ENCODE results near the gene F8.
"Not testable (repeated sequence)": the region's sequence is repeated elsewhere in the genome, so short reads cannot be mapped to it uniquely, and the experiment has no call there.

F8 gene

DNA sequence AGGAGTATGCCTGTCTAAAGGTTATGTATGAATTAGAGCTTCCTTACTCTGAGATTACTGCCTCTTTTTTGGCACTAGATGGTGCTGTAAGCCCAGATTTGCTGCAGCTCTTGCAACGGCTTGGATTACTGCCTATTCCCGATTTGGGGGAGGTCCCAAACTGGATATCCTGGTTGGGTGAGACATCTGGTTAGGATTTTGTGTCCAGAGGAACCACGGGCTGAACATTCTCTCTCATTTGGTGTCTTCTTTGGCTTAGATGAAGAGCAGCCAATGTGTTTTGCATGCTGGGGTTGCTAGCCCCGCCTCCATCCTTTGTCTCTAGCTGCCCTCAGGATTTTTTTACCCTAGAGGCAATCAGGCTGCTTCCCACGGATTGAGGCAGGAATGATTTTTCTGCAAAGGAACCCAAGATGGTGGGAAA, 104.5 kb downstream of the F8 start:
- Histone ChIP-seq H3K27me3 (ENCODE audit: control insufficient read depth, insufficient read depth, low read length) (no peaks in the 10 kb centered on the region), H3K9me3 (ENCODE audit: control insufficient read depth, insufficient read depth, low read length) (no peaks in the 10 kb centered on the region), H3K4me3 (ENCODE audit: low read length) (no peak overlapping the region; the same call in 1 of the 2 replicates), H3K27ac (ENCODE audit: low read length) (no peak overlapping the region), H3K36me3 (ENCODE audit: control insufficient read depth, insufficient read depth, low read length) (no peaks in the 10 kb centered on the region), H3K4me1 (ENCODE audit: control insufficient read depth, insufficient read depth, low read length) (no peaks in the 10 kb centered on the region)
- no CpG with 5 or more reads among the region's 5 CpGs for WGBS (ENCODE audit: insufficient coverage, insufficient read length)
- no peak for DNase-seq (ENCODE audit: low read depth, low spot score)

DNA sequence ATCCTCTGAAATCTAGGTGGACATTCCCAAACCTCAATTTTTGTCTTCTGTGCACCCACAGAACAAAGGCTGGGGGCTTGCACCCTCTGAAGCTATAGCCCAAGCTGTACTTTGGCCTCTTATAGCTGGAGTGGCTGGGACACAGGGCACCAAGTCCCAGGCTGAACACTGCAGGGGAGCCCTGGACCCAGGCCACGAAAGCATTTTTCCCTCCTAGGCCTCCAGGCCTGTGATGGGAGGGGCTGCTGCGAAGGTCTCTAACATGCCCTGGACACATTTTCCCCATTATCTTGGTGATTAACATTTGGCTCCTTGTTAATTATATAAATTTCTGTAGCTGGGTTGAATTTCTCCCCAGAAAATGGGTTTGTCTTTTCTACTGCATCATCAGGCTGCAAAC, 108.5 kb downstream of the F8 start:
- Histone ChIP-seq H3K27me3 (ENCODE audit: control insufficient read depth, insufficient read depth, low read length) (no peaks in the 10 kb centered on the region), H3K27ac (ENCODE audit: low read length) (no peak overlapping the region), H3K9me3 (ENCODE audit: control insufficient read depth, insufficient read depth, low read length) (no peaks in the 10 kb centered on the region), H3K36me3 (ENCODE audit: control insufficient read depth, insufficient read depth, low read length) (no peaks in the 10 kb centered on the region), H3K4me3 (ENCODE audit: low read length) (no peak overlapping the region), H3K4me1 (ENCODE audit: control insufficient read depth, insufficient read depth, low read length) (no peaks in the 10 kb centered on the region)
- DNase-seq (ENCODE audit: low read depth, low spot score) = no peak
- no CpG with 5 or more reads among the region's 2 CpGs for WGBS (ENCODE audit: insufficient coverage, insufficient read length)

DNA sequence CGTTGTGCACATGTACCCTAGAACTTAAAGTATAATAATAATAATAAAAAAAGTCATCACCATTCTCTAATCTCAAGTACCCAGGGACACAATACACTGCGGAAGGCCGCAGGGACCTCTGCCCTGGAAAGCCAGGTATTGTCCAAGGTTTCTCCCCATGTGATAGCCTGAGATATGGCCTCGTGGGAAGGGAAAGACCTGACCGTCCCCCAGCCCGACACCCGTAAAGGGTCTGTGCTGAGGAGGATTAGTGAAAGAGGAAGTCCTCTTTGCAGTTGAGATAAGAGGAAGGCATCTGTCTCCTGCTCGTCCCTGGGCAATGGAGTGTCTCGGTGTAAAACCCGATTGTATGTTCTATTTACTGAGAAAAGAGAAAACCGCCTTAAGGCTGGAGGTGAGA, 112.0 kb downstream of the F8 start:
- DNase-seq (ENCODE audit: low read depth, low spot score) = not testable (repeated sequence)

GRCh38 chrX:154910048-154910447, 112.5 kb downstream of the F8 start:
- H3K9me3 ChIP-seq (ENCODE audit: control insufficient read depth, insufficient read depth, low read length); H3K4me1 ChIP-seq (ENCODE audit: control insufficient read depth, insufficient read depth, low read length); H3K36me3 ChIP-seq (ENCODE audit: control insufficient read depth, insufficient read depth, low read length); H3K4me3 ChIP-seq (ENCODE audit: low read length); DNase-seq (ENCODE audit: low read depth, low spot score); H3K27ac ChIP-seq (ENCODE audit: low read length); H3K27me3 ChIP-seq (ENCODE audit: control insufficient read depth, insufficient read depth, low read length): not testable (repeated sequence)
- WGBS (ENCODE audit: insufficient coverage, insufficient read length) = no CpG with 5 or more reads among the region's 4 CpGs

More for the DNA sequence above, 112.0 kb downstream of the F8 start:
- H3K27me3 ChIP-seq (ENCODE audit: control insufficient read depth, insufficient read depth, low read length); H3K36me3 ChIP-seq (ENCODE audit: control insufficient read depth, insufficient read depth, low read length); H3K4me3 ChIP-seq (ENCODE audit: low read length); H3K4me1 ChIP-seq (ENCODE audit: control insufficient read depth, insufficient read depth, low read length); H3K9me3 ChIP-seq (ENCODE audit: control insufficient read depth, insufficient read depth, low read length); H3K27ac ChIP-seq (ENCODE audit: low read length): not testable (repeated sequence)
- WGBS (ENCODE audit: insufficient coverage, insufficient read length) = no CpG with 5 or more reads among the region's 11 CpGs

- no peaks in the 10 kb centered on the region for H3K27me3 ChIP-seq (ENCODE audit: control insufficient read depth, insufficient read depth, low read length)
- H3K4me1 ChIP-seq (ENCODE audit: control insufficient read depth, insufficient read depth, low read length) = no peaks in the 10 kb centered on the region
- H3K36me3 ChIP-seq (ENCODE audit: control insufficient read depth, insufficient read depth, low read length) = no peaks in the 10 kb centered on the region
- no peak for DNase-seq (ENCODE audit: low read depth, low spot score)
- H3K4me3 ChIP-seq (ENCODE audit: low read length) = no peak overlapping the region
- no peak overlapping the region for H3K27ac ChIP-seq (ENCODE audit: low read length)
- WGBS (ENCODE audit: insufficient coverage, insufficient read length) = no CpG with 5 or more reads among the region's 3 CpGs
- no peaks in the 10 kb centered on the region for H3K9me3 ChIP-seq (ENCODE audit: control insufficient read depth, insufficient read depth, low read length)
Observed at GRCh38 chrX:154908821-154909220, 113.7 kb downstream of the F8 start.

GRCh38 chrX:154902408-154902807, 120.1 kb downstream of the F8 start:
- no peak overlapping the region for H3K4me3 ChIP-seq (ENCODE audit: low read length)
- no peaks in the 10 kb centered on the region for H3K9me3 ChIP-seq (ENCODE audit: control insufficient read depth, insufficient read depth, low read length)
- DNase-seq (ENCODE audit: low read depth, low spot score) = no peak
- no peaks in the 10 kb centered on the region for H3K36me3 ChIP-seq (ENCODE audit: control insufficient read depth, insufficient read depth, low read length)
- WGBS (ENCODE audit: insufficient coverage, insufficient read length) = no CpG with 5 or more reads among the region's 1 CpG
- no peak overlapping the region for H3K27ac ChIP-seq (ENCODE audit: low read length)
- H3K4me1 ChIP-seq (ENCODE audit: control insufficient read depth, insufficient read depth, low read length) = no peaks in the 10 kb centered on the region
- H3K27me3 ChIP-seq (ENCODE audit: control insufficient read depth, insufficient read depth, low read length) = no peaks in the 10 kb centered on the region

DNA sequence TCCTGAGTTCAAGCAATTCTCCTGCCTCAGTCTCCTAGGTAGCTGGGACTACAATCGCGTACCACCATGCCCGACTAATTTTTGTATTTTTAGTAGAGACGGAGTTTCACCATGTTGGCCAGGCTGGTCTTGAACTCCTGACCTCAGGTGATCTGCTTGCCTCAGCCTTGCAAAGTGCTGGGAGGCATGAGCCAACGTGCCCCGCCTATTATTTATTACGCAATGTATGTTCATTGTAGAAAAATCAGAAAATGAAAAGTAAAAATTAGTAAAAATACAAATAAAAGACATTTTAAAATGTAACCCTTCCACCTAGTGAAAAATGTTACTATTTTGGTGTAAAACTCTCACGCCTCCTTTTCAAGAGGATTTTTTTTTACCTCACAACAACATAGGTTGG, 122.2 kb downstream of the F8 start:
- Histone ChIP-seq H3K4me3 (ENCODE audit: low read length) (no peak overlapping the region), H3K36me3 (ENCODE audit: control insufficient read depth, insufficient read depth, low read length) (no peaks in the 10 kb centered on the region), H3K9me3 (ENCODE audit: control insufficient read depth, insufficient read depth, low read length) (no peaks in the 10 kb centered on the region), H3K27ac (ENCODE audit: low read length) (no peak overlapping the region), H3K4me1 (ENCODE audit: control insufficient read depth, insufficient read depth, low read length) (no peaks in the 10 kb centered on the region), H3K27me3 (ENCODE audit: control insufficient read depth, insufficient read depth, low read length) (no peaks in the 10 kb centered on the region)
- no peak for DNase-seq (ENCODE audit: low read depth, low spot score)
- WGBS (ENCODE audit: insufficient coverage, insufficient read length) = no CpG with 5 or more reads among the region's 8 CpGs

DNA sequence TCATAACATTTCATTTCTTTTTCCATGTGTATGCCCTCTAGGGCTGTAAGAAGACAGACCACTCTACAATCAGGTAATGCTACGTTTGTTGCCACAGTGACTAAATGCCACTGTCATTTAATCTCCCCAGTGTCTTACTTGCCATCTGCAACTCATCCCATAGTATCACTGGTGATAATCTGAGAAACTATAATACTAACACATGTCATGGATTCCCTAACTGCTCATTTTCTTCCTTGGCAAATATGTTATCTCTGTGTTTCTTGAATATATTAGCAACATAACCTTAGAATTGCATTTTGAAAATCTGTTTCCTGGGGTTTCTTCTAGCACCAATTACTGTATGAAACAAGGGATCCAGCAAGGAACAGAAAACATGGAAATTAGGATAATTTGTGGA, 130.2 kb downstream of the F8 start:
- H3K4me1 ChIP-seq (ENCODE audit: control insufficient read depth, insufficient read depth, low read length) = no peaks in the 10 kb centered on the region
- no peaks in the 10 kb centered on the region for H3K36me3 ChIP-seq (ENCODE audit: control insufficient read depth, insufficient read depth, low read length)
- no CpG with 5 or more reads among the region's 1 CpG for WGBS (ENCODE audit: insufficient coverage, insufficient read length)

GRCh38 chrX:154890990-154891639, 131.4 kb downstream of the F8 start:
- Histone ChIP-seq H3K9me3 (ENCODE audit: control insufficient read depth, insufficient read depth, low read length) (no peaks in the 10 kb centered on the region), H3K4me1 (ENCODE audit: control insufficient read depth, insufficient read depth, low read length) (no peaks in the 10 kb centered on the region), H3K27me3 (ENCODE audit: control insufficient read depth, insufficient read depth, low read length) (no peaks in the 10 kb centered on the region), H3K36me3 (ENCODE audit: control insufficient read depth, insufficient read depth, low read length) (no peaks in the 10 kb centered on the region), H3K27ac (ENCODE audit: low read length) (no peak overlapping the region), H3K4me3 (ENCODE audit: low read length) (no peak overlapping the region)
- no CpG with 5 or more reads among the region's 1 CpG for WGBS (ENCODE audit: insufficient coverage, insufficient read length)
- no peak for DNase-seq (ENCODE audit: low read depth, low spot score)

More for the DNA sequence above, 130.2 kb downstream of the F8 start:
- Histone ChIP-seq H3K27me3 (ENCODE audit: control insufficient read depth, insufficient read depth, low read length) (no peaks in the 10 kb centered on the region), H3K9me3 (ENCODE audit: control insufficient read depth, insufficient read depth, low read length) (no peaks in the 10 kb centered on the region), H3K4me3 (ENCODE audit: low read length) (no peak overlapping the region), H3K27ac (ENCODE audit: low read length) (no peak overlapping the region)
- DNase-seq (ENCODE audit: low read depth, low spot score) = no peak

DNA sequence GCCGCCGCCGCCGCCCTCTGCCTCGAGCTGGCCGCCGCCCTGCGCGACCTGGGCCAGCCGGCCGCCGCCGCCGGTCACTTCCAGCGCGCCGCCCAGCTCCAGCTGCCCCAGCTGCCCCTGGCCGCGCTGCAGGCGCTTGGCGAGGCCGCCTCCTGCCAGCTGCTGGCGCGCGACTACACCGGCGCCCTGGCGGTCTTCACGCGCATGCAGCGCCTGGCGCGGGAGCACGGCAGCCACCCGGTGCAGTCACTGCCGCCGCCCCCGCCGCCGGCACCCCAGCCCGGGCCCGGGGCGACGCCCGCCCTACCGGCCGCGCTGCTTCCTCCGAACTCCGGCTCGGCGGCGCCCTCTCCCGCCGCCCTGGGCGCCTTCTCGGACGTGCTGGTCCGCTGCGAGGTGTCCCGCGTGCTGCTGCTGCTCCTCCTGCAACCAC, 135.7 kb downstream of the F8 start:
- not testable (repeated sequence) for H3K27ac ChIP-seq (ENCODE audit: low read length)

DNA sequence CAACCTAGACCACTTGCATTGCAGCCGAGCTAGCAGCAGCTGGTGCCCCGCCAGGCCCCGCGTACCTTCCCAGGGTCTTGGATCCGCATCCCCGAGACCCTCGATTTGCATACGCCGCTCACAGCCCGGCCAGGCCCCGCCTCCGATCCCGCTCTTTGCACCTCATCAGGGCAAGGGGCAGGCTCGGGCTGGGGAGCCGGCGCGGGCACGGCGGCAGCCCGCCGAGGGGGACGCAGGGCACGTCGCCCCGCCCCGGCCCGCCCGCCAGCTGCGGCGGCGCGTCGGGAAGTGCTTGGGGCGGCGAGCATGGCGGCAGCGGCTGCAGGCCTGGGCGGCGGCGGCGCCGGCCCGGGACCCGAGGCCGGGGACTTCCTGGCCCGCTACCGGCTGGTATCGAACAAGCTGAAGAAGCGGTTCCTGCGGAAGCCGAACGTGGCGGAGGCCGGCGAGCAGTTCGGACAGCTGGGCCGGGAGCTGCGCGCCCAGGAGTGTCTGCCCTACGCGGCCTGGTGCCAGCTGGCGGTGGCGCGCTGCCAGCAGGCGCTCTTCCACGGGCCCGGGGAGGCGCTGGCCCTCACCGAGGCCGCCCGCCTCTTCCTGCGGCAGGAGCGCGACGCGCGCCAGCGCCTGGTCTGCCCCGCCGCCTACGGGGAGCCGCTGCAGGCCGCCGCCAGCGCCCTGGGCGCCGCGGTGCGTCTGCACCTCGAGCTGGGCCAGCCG, 136.3 kb downstream of the F8 start, which contains the start of gene F8A1:
TSS of gene F8A1 (plus strand) at position 287 of the 720 bp plus-strand sequence. CDS start at position 307, 20 bp downstream.
- WGBS (ENCODE audit: insufficient coverage, insufficient read length) = no CpG with 5 or more reads among the region's 91 CpGs
- H3K27me3 ChIP-seq (ENCODE audit: control insufficient read depth, insufficient read depth, low read length); H3K36me3 ChIP-seq (ENCODE audit: control insufficient read depth, insufficient read depth, low read length); H3K4me1 ChIP-seq (ENCODE audit: control insufficient read depth, insufficient read depth, low read length); H3K4me3 ChIP-seq (ENCODE audit: low read length); H3K9me3 ChIP-seq (ENCODE audit: control insufficient read depth, insufficient read depth, low read length); DNase-seq (ENCODE audit: low read depth, low spot score); H3K27ac ChIP-seq (ENCODE audit: low read length): not testable (repeated sequence)

More for the DNA sequence above, 135.7 kb downstream of the F8 start:
- WGBS (ENCODE audit: insufficient coverage, insufficient read length) = no CpG with 5 or more reads among the region's 62 CpGs
- DNase-seq (ENCODE audit: low read depth, low spot score); H3K9me3 ChIP-seq (ENCODE audit: control insufficient read depth, insufficient read depth, low read length); H3K36me3 ChIP-seq (ENCODE audit: control insufficient read depth, insufficient read depth, low read length); H3K27me3 ChIP-seq (ENCODE audit: control insufficient read depth, insufficient read depth, low read length); H3K4me1 ChIP-seq (ENCODE audit: control insufficient read depth, insufficient read depth, low read length); H3K4me3 ChIP-seq (ENCODE audit: low read length): not testable (repeated sequence)
